GM23338 (cell line): ENCODE data around the gene CLDN24. TPM values are rescaled to one million over a fixed set of nuclear protein-coding genes. Genes with fewer than 3 reads are reported as not detected.

Source experiments
- ATAC-seq: fragments of 200-7000 bp; cut with Tn5 transposase; 3 replicates; pipeline ENCODE4 v1.9.1; 2020
- DNase-seq: peaks from one replicate; pipeline ENCODE4 v3.0.0-alpha.2; 2015; ENCODE audit warnings: low spot score
- H2AFZ ChIP-seq: fragments of 200-600 bp; sonication (generic); 2 replicates; pipeline ENCODE4 v1.8.0; 2016; ENCODE audit warnings: antibody characterized with exemption, mild to moderate bottlenecking, moderate library complexity
- H3F3A ChIP-seq: fragments of 200-600 bp; sonication (generic); replicated peaks from 2 replicates; pipeline ENCODE4 v1.8.0; 2017; ENCODE audit warnings: antibody characterized with exemption, mixed run types, low read depth
- H3K27ac ChIP-seq: fragments of 200-600 bp; sonication (generic); 2 replicates; pipeline ENCODE4 v1.6.1; 2016; ENCODE audit warnings: low read depth
- H3K27me3 ChIP-seq: fragments of 200-600 bp; sonication (generic); 2 replicates; pipeline ENCODE4 v1.8.0; 2016; ENCODE audit warnings: mild to moderate bottlenecking, mixed run types, moderate library complexity; ENCODE audit not compliant: insufficient read depth
- H3K36me3 ChIP-seq: fragments of 200-600 bp; sonication (generic); 2 replicates; pipeline ENCODE4 v1.8.0; 2016; ENCODE audit warnings: mild to moderate bottlenecking; ENCODE audit not compliant: insufficient read depth
- H3K4me1 ChIP-seq: fragments of 200-600 bp; sonication (generic); 2 replicates; pipeline ENCODE4 v1.8.0; 2016; ENCODE audit warnings: mild to moderate bottlenecking, moderate library complexity; ENCODE audit not compliant: insufficient read depth
- H3K4me2 ChIP-seq: fragments of 200-600 bp; sonication (generic); 2 replicates; pipeline ENCODE4 v1.7.1; 2017; ENCODE audit warnings: mixed run types
- H3K4me3 ChIP-seq: fragments of 200-600 bp; sonication (generic); 2 replicates; pipeline ENCODE4 v1.6.1; 2016; ENCODE audit warnings: mixed run types
- H3K79me2 ChIP-seq: fragments of 200-600 bp; sonication (generic); replicated peaks from 2 replicates; pipeline ENCODE4 v1.8.0; 2017; ENCODE audit warnings: mild to moderate bottlenecking; ENCODE audit not compliant: insufficient read depth
- H3K9me2 ChIP-seq: fragments of 200-600 bp; sonication (generic); 2 replicates; pipeline ENCODE4 v1.8.0; 2017; ENCODE audit not compliant: insufficient read depth
- H4K20me1 ChIP-seq: fragments of 200-600 bp; sonication (generic); replicated peaks from 2 replicates; pipeline ENCODE4 v1.8.0; 2017; ENCODE audit warnings: mild to moderate bottlenecking; ENCODE audit not compliant: insufficient read depth
- H3K27ac Mint-ChIP-seq: 2 replicates; pipeline ENCODE4 v1.8.0; 2020; ENCODE audit warnings: inconsistent platforms, mild to moderate bottlenecking, moderate library complexity, mixed read lengths
- H3K27me3 Mint-ChIP-seq: 3 replicates; pipeline ENCODE4 v1.8.0; 2022; ENCODE audit warnings: low read depth, mild to moderate bottlenecking, moderate library complexity, mixed read lengths, inconsistent platforms; ENCODE audit not compliant: insufficient read depth, poor library complexity
- H3K36me3 Mint-ChIP-seq: 3 replicates; pipeline ENCODE4 v1.8.0; 2021; ENCODE audit warnings: low read depth, mild to moderate bottlenecking, inconsistent platforms, moderate library complexity, mixed read lengths
- H3K4me1 Mint-ChIP-seq: 3 replicates; pipeline ENCODE4 v1.8.0; 2020; ENCODE audit warnings: mild to moderate bottlenecking, inconsistent platforms, mixed read lengths
- H3K4me3 Mint-ChIP-seq: 3 replicates; pipeline ENCODE4 v1.8.0; 2021; ENCODE audit warnings: moderate library complexity, mild to moderate bottlenecking, inconsistent platforms, mixed read lengths
- H3K9me3 Mint-ChIP-seq: 3 replicates; pipeline ENCODE4 v1.8.0; 2020; ENCODE audit warnings: moderate library complexity, mild to moderate bottlenecking, inconsistent platforms, mixed read lengths
- EZH2 ChIP-seq: fragments of 200-600 bp; sonication (generic); IDR thresholded peaks from one replicate; pipeline ENCODE4 v1.8.0; 2017; ENCODE audit warnings: antibody characterized with exemption, mild to moderate bottlenecking, low read depth; ENCODE audit not compliant: unreplicated experiment
- POLR2AphosphoS5 ChIP-seq: IDR thresholded peaks from 2 replicates; pipeline ENCODE4 v1.6.1; 2016; ENCODE audit warnings: antibody characterized with exemption, low read depth
- STAT1 ChIP-seq: IDR thresholded peaks from one replicate; pipeline ENCODE4 v1.6.1; 2016; ENCODE audit warnings: antibody characterized with exemption; ENCODE audit not compliant: unreplicated experiment
- polyA plus RNA-seq: library from polyadenylated mRNA; unstranded; fragments of >200 nt; fragmentation: Nextera tagmentation; extraction: Ambion mirVana; gene quantifications from 2 replicates; pipeline ENCODE4 v1.2.1, GENCODE V29; 2016
- total RNA-seq: library from RNA; depleted of rRNA; stranded (reverse); fragments of >200 nt; shearing (Covaris generic); gene quantifications from 2 replicates; pipeline ENCODE4 v1.2.3, GENCODE V29; 2014
- TF ChIP-seq, protein P1 (sequence below): fragments of 250-450 bp; sonication (Bioruptor Pico); IDR thresholded peaks from 2 replicates; pipeline ENCODE4 v1.5.0; 2020; ENCODE audit warnings: mild to moderate bottlenecking, moderate library complexity

Gene CLDN24
- total and polyA plus RNA-seq, 2 experiments from 2014 or later, result not detected

DNA sequence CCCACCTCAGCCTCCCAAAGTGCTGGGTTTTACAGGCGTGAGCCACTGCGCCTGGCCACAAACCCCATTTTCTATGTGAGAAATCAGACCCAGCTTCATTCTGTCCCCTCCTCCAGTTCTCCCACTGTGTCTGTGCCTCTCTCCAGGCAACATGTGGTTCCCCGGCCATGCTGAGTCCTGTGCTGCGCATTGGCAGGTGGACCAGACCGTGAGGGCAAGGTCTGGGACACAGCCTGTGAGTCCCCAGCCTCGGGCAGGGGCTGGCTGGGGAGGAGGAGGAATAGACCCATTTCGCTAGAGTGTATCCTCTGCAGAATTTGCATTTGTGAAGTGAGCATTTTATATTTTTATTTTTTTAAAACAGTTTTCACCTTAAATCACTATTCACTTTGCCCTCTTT, 21.5 kb upstream of the CLDN24 start:
- Histone ChIP-seq H3K36me3 (no peaks in the 10 kb centered on the region), H3K9me2 (no peaks in the 10 kb centered on the region), H3K27ac (no peak overlapping the region), H3K4me2 (no peak overlapping the region), H4K20me1 (no peaks in the 10 kb centered on the region), H3K4me1 (no peaks in the 10 kb centered on the region), H3K27me3 (no peaks in the 10 kb centered on the region), H3K79me2 (no peaks in the 10 kb centered on the region), H3F3A (no peaks in the 10 kb centered on the region), H2AFZ (no peak overlapping the region), H3K4me3 (no peak overlapping the region)
- DNase-seq (no peak), ATAC-seq (no peak)
- no peak overlapping the region for H3K27ac Mint-ChIP-seq
- no peaks in the 10 kb centered on the region for H3K9me3 Mint-ChIP-seq
- peaks cover 3% of the 10 kb centered on the region; the same call in 1 of the 3 replicates for H3K4me1 Mint-ChIP-seq
- H3K36me3 Mint-ChIP-seq, result no peaks in the 10 kb centered on the region
- TF ChIP-seq POLR2AphosphoS5 (no peak), STAT1 (no peak), EZH2 (no peak)
- TF ChIP-seq, protein P1, sequence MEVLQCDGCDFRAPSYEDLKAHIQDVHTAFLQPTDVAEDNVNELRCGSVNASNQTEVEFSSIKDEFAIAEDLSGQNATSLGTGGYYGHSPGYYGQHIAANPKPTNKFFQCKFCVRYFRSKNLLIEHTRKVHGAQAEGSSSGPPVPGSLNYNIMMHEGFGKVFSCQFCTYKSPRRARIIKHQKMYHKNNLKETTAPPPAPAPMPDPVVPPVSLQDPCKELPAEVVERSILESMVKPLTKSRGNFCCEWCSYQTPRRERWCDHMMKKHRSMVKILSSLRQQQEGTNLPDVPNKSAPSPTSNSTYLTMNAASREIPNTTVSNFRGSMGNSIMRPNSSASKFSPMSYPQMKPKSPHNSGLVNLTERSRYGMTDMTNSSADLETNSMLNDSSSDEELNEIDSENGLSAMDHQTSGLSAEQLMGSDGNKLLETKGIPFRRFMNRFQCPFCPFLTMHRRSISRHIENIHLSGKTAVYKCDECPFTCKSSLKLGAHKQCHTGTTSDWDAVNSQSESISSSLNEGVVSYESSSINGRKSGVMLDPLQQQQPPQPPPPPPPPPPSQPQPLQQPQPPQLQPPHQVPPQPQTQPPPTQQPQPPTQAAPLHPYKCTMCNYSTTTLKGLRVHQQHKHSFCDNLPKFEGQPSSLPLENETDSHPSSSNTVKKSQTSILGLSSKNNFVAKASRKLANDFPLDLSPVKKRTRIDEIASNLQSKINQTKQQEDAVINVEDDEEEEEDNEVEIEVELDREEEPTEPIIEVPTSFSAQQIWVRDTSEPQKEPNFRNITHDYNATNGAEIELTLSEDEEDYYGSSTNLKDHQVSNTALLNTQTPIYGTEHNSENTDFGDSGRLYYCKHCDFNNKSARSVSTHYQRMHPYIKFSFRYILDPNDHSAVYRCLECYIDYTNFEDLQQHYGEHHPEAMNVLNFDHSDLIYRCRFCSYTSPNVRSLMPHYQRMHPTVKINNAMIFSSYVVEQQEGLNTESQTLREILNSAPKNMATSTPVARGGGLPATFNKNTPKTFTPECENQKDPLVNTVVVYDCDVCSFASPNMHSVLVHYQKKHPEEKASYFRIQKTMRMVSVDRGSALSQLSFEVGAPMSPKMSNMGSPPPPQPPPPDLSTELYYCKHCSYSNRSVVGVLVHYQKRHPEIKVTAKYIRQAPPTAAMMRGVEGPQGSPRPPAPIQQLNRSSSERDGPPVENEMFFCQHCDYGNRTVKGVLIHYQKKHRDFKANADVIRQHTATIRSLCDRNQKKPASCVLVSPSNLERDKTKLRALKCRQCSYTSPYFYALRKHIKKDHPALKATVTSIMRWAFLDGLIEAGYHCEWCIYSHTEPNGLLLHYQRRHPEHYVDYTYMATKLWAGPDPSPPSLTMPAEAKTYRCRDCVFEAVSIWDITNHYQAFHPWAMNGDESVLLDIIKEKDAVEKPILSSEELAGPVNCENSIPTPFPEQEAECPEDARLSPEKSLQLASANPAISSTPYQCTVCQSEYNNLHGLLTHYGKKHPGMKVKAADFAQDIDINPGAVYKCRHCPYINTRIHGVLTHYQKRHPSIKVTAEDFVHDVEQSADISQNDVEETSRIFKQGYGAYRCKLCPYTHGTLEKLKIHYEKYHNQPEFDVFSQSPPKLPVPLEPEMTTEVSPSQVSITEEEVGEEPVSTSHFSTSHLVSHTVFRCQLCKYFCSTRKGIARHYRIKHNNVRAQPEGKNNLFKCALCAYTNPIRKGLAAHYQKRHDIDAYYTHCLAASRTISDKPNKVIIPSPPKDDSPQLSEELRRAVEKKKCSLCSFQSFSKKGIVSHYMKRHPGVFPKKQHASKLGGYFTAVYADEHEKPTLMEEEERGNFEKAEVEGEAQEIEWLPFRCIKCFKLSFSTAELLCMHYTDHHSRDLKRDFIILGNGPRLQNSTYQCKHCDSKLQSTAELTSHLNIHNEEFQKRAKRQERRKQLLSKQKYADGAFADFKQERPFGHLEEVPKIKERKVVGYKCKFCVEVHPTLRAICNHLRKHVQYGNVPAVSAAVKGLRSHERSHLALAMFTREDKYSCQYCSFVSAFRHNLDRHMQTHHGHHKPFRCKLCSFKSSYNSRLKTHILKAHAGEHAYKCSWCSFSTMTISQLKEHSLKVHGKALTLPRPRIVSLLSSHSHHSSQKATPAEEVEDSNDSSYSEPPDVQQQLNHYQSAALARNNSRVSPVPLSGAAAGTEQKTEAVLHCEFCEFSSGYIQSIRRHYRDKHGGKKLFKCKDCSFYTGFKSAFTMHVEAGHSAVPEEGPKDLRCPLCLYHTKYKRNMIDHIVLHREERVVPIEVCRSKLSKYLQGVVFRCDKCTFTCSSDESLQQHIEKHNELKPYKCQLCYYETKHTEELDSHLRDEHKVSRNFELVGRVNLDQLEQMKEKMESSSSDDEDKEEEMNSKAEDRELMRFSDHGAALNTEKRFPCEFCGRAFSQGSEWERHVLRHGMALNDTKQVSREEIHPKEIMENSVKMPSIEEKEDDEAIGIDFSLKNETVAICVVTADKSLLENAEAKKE (CRISPR knock-in tag), result no peak
- no peak overlapping the region for H3K4me3 Mint-ChIP-seq
- H3K27me3 Mint-ChIP-seq, result peaks cover 2% of the 10 kb centered on the region
